BE2C (cell line): ENCODE results near the gene TRIB2.

Source experiments
- DNase-seq: peaks from one replicate; pipeline ENCODE4 v3.0.0-alpha.2; 2020
- H3K27me3 ChIP-seq: fragments of 250-450 bp; sonication (Bioruptor Pico); 2 replicates; pipeline ENCODE4 v1.5.1; 2020; ENCODE audit warnings: mild to moderate bottlenecking
- H3K36me3 ChIP-seq: fragments of 250-450 bp; sonication (Bioruptor Pico); 2 replicates; pipeline ENCODE4 v1.5.1; 2020; ENCODE audit warnings: mild to moderate bottlenecking
- H3K4me1 ChIP-seq: fragments of 250-450 bp; sonication (Bioruptor Pico); 2 replicates; pipeline ENCODE4 v1.5.1; 2020
- H3K4me3 ChIP-seq: 2 replicates; pipeline ENCODE4 v1.5.1; 2011; ENCODE audit warnings: low read depth, low read length
- H3K9me3 ChIP-seq: fragments of 250-450 bp; sonication (Bioruptor Pico); 2 replicates; pipeline ENCODE4 v1.5.1; 2020
- TF ChIP-seq, protein P1 (sequence below): IDR thresholded peaks from 2 replicates; pipeline ENCODE4 v1.5.1; 2012; ENCODE audit warnings: mild to moderate bottlenecking, low read depth, low read length

The TRIB2 gene

DNA sequence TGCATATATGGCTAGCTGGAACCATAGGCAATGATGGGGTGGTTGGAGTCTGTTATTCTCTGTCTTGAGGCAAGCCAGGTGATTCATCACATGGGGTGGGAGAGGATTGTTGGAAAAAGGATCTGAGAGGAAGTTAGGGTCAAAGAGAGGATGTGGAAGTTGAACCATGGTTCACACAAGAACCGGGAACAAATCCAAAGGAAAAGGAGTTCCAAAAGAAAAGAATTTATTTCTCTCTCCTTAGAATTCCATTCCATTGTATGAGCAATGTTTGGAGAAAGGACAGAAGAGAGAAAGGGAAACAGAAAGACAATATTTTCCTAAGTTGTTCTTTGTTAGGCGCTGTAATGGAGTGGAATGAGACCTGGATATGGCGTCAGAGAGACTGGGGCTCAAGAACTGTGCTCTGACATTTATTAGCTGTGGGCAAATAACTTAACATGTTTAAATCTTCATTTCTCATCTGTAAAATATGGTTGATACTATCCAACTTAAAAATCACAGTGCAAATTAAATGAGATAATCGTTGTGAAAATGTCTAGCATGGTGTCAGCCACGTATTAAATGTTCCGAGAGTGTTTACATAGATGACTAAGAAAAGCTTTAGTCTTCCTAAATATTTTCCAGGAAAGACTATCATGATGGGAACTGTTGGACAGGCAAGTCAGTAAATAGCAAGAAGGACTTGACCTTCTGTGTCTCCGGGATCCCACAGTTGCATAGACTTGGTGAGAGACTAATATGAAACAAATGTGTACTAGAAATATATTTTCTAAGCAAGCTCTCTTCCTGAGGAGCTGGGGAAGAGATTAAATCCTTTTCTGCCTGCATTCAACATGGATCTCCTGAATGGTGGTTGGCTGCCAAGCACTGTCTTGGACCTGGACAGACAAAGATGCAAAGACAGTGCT is 71.4 kb downstream of the TRIB2 start:
- H3K4me1 ChIP-seq, result no peaks in the 10 kb centered on the region
- no peaks in the 10 kb centered on the region for H3K27me3 ChIP-seq
- H3K4me3 ChIP-seq, result no peak overlapping the region
- TF ChIP-seq, protein P1, sequence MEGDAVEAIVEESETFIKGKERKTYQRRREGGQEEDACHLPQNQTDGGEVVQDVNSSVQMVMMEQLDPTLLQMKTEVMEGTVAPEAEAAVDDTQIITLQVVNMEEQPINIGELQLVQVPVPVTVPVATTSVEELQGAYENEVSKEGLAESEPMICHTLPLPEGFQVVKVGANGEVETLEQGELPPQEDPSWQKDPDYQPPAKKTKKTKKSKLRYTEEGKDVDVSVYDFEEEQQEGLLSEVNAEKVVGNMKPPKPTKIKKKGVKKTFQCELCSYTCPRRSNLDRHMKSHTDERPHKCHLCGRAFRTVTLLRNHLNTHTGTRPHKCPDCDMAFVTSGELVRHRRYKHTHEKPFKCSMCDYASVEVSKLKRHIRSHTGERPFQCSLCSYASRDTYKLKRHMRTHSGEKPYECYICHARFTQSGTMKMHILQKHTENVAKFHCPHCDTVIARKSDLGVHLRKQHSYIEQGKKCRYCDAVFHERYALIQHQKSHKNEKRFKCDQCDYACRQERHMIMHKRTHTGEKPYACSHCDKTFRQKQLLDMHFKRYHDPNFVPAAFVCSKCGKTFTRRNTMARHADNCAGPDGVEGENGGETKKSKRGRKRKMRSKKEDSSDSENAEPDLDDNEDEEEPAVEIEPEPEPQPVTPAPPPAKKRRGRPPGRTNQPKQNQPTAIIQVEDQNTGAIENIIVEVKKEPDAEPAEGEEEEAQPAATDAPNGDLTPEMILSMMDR, result no peak
- no peaks in the 10 kb centered on the region for H3K36me3 ChIP-seq
- 0 out of 2 replicates have a peak, but pooled peaks cover 2% of the 10 kb centered on the region for H3K9me3 ChIP-seq
- DNase-seq, result no peak

- TF ChIP-seq, protein P1, result no peak
These were observed 75.2 kb downstream of the TRIB2 start for GRCh38 chr2:12791906-12792305.

More at GRCh38 chr2:12791906-12792305, 75.2 kb downstream of the TRIB2 start:
- DNase-seq, result no peak
- no peaks in the 10 kb centered on the region for H3K4me1 ChIP-seq
- no peak overlapping the region for H3K4me3 ChIP-seq
- no peaks in the 10 kb centered on the region for H3K27me3 ChIP-seq
- H3K9me3 ChIP-seq, result 0 out of 2 replicates have a peak, but pooled peaks cover 2% of the 10 kb centered on the region
- no peaks in the 10 kb centered on the region for H3K36me3 ChIP-seq
